ENCODE results near the gene MKLN1. TPM values are rescaled to one million over a fixed set of nuclear protein-coding genes. Genes with fewer than 3 reads are reported as not detected.
A peak's percentile ranks its signal among the peaks of the same experiment; 100 is the strongest.

Gene MKLN1
- polyA plus RNA-seq, 4 donors: 7.9 to 32.6 (median 17.8) TPM

DNA sequence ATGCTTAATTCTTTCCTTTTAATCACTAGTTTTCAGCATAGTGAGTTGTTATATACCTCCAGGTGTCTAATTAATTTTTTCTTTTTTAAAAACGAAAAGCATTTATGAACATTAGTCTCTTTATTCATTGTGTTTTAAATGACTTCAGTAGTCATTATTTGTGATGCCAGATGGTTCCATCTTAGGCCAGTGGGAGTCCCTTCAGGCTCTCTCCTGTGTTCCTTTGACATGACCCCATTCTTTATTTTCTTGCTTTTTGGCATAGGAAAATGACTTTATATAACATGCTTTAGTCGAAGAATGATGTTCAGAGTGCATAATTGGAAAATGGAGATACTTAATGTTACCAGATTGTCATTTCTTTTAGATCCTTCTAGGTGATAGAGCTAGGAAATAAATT is 24.4 kb downstream of the MKLN1 start:
- H3K9me3 ChIP-seq (ENCODE audit: control insufficient read depth in 2 of 2, insufficient read depth in 1 of 2, low read depth in 1 of 2, low read length in 1 of 2): peaks cover 0 to 3% of the 10 kb centered on the region in 2 donors
- H3K4me3 ChIP-seq (ENCODE audit: low read depth in 1 of 3, low read length in 3 of 3): no peak overlapping the region
- FAIRE-seq: no peak
- WGBS, 3 donors: 88 to 91% (median 90%) methylated on average over 2 of the region's 2 CpGs
- no peak overlapping the region for H3K27ac ChIP-seq (ENCODE audit: low read depth in 1 of 3, low read length in 2 of 3)
- H3K27me3 ChIP-seq (ENCODE audit: control insufficient read depth in 3 of 3, insufficient read depth in 3 of 3, low read length in 3 of 3): no peaks in the 10 kb centered on the region
- DNase-seq: no peak
- peaks cover 0 to 10% (median 9%) of the 10 kb centered on the region in 3 donors for H3K4me1 ChIP-seq (ENCODE audit: control insufficient read depth in 3 of 3, insufficient read depth in 2 of 3, low read depth in 1 of 3, low read length in 2 of 3)
- peaks cover 0 to 13% (median 0%) of the 10 kb centered on the region in 3 donors for H3K36me3 ChIP-seq (ENCODE audit: control insufficient read depth in 3 of 3, insufficient read depth in 2 of 3, low read depth in 1 of 3, low read length in 3 of 3)

DNA sequence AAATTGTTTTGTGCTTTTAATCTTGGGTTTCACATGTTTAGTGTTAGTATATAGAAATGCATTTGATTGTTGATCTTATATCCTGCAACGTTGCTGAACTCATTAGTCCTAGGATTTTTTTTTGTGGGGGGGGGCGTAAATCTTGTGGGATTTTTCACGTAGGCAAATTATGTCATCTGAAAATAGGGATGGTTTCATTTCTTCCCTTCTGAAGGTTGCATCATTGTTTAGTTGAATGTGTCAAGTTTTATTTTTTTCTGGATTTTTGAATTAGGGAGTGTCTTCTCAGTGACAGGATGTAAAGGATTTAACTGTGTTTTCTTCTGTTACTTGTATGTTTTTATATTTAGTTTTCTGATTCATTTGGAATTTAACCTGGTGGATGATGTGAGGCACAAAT is 26.7 kb downstream of the MKLN1 start:
- no peak for FAIRE-seq
- Histone ChIP-seq H3K27me3 (ENCODE audit: control insufficient read depth in 3 of 3, insufficient read depth in 3 of 3, low read length in 3 of 3) (no peaks in the 10 kb centered on the region), H3K36me3 (ENCODE audit: control insufficient read depth in 3 of 3, insufficient read depth in 2 of 3, low read depth in 1 of 3, low read length in 3 of 3) (peaks cover 0 to 10% (median 0%) of the 10 kb centered on the region in 3 donors), H3K27ac (ENCODE audit: low read depth in 1 of 3, low read length in 2 of 3) (no peak overlapping the region), H3K9me3 (ENCODE audit: control insufficient read depth in 2 of 2, insufficient read depth in 1 of 2, low read depth in 1 of 2, low read length in 1 of 2) (peaks cover 0 to 3% of the 10 kb centered on the region in 2 donors), H3K4me1 (ENCODE audit: control insufficient read depth in 3 of 3, insufficient read depth in 2 of 3, low read depth in 1 of 3, low read length in 2 of 3) (peaks cover 0 to 11% (median 8%) of the 10 kb centered on the region in 3 donors), H3K4me3 (ENCODE audit: low read depth in 1 of 3, low read length in 3 of 3) (no peak overlapping the region)
- DNase-seq: no peak
- WGBS, 3 donors: 44 to 57% (median 53%) methylated on average over 3 of the region's 3 CpGs

DNA sequence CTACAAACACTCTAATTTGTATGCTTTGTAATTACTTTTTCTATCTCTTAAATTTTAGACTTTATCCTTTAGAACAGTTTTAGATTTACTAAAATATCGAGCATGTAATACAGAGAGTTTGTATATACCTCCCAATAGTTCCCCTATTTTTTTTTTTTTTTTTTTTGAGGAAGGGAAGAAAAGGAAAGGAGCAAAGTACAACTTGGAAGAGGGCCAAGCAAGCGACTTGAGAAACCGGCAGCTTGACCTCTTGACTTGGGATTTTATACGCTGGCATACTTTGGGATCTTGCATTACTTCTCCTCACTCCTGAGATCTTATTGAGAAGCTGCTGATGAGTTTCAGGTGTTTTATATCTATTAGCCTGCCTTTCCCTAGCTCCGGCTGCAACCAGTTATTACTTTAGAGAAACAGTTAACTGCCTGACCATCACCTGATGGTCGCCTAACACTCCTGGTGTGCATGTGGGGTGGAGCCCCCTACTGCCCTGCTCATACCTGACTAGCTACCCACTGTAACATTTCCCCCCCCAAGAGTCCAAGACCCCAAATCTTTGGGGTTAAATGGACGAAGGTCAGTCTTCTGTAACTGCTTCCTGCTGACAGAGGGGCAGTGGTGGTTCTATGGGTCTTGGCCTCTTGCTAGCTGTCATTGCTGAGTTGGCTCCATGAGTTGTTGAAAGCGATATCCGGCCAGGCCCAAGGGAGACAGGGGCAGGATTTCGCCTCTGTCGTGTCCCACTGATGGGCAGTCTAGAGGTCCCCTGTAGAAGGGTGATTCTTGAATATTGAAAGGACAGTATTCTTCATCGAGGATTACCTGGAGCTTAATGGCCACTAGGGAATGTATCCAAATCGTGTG is 28.5 kb downstream of the MKLN1 start:
- Histone ChIP-seq H3K4me1 (ENCODE audit: control insufficient read depth in 3 of 3, insufficient read depth in 2 of 3, low read depth in 1 of 3, low read length in 2 of 3) (peaks cover 0 to 11% (median 8%) of the 10 kb centered on the region in 3 donors), H3K4me3 (ENCODE audit: low read depth in 1 of 3, low read length in 3 of 3) (no peak overlapping the region), H3K27me3 (ENCODE audit: control insufficient read depth in 3 of 3, insufficient read depth in 3 of 3, low read length in 3 of 3) (no peaks in the 10 kb centered on the region), H3K9me3 (ENCODE audit: control insufficient read depth in 2 of 2, insufficient read depth in 1 of 2, low read depth in 1 of 2, low read length in 1 of 2) (no peaks in the 10 kb centered on the region), H3K27ac (ENCODE audit: low read depth in 1 of 3, low read length in 2 of 3) (peak overlapping the region in 1 of 3 donors; percentile 6), H3K36me3 (ENCODE audit: control insufficient read depth in 3 of 3, insufficient read depth in 2 of 3, low read depth in 1 of 3, low read length in 3 of 3) (peaks cover 0 to 8% (median 0%) of the 10 kb centered on the region in 3 donors)
- DNase-seq (peak; percentile 61 to 73), FAIRE-seq (no peak)
- 58 to 72% (median 68%) methylated on average over 13 of the region's 13 CpGs for WGBS, 3 donors

DNA sequence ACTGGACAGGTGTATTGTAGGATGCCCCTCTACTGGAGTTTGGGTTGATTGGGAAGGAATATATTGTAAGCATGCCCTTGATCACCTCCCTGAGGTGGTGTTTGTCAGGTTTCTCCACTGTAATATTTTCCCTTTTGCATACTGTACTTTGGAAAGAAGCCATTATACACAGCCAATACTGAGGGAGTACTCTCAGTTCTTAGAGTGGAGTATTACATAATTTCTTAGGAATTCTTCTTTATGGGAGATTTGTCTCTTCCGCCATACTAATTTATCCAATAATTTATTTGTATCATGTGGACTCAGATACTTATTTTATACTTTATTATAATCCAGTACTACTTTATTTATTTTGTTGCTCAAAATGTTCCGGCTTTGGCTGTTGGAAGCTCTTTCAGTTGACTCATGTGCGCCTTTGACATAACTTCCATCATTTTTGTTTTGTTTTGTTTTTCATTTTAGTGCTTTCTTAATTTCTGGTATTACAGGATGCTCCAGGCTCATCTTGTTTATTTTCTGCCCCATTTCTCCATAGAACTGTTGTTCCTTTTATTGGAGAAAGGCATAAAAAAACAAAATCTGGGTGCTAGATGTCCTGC is 29.7 kb downstream of the MKLN1 start:
- 79 to 96% (median 95%) methylated on average over 3 of the region's 3 CpGs for WGBS, 3 donors
- FAIRE-seq (no peak), DNase-seq (peak in 1 of 2 donors; percentile 22)
- H3K4me3 ChIP-seq (ENCODE audit: low read depth in 1 of 3, low read length in 3 of 3): no peak overlapping the region
- no peaks in the 10 kb centered on the region for H3K9me3 ChIP-seq (ENCODE audit: control insufficient read depth in 2 of 2, insufficient read depth in 1 of 2, low read depth in 1 of 2, low read length in 1 of 2)
- H3K36me3 ChIP-seq (ENCODE audit: control insufficient read depth in 3 of 3, insufficient read depth in 2 of 3, low read depth in 1 of 3, low read length in 3 of 3): peaks cover 0 to 5% (median 0%) of the 10 kb centered on the region in 3 donors
- H3K27me3 ChIP-seq (ENCODE audit: control insufficient read depth in 3 of 3, insufficient read depth in 3 of 3, low read length in 3 of 3): no peaks in the 10 kb centered on the region
- no peak overlapping the region for H3K27ac ChIP-seq (ENCODE audit: low read depth in 1 of 3, low read length in 2 of 3)
- H3K4me1 ChIP-seq (ENCODE audit: control insufficient read depth in 3 of 3, insufficient read depth in 2 of 3, low read depth in 1 of 3, low read length in 2 of 3): peaks cover 0 to 11% (median 8%) of the 10 kb centered on the region in 3 donors

DNA sequence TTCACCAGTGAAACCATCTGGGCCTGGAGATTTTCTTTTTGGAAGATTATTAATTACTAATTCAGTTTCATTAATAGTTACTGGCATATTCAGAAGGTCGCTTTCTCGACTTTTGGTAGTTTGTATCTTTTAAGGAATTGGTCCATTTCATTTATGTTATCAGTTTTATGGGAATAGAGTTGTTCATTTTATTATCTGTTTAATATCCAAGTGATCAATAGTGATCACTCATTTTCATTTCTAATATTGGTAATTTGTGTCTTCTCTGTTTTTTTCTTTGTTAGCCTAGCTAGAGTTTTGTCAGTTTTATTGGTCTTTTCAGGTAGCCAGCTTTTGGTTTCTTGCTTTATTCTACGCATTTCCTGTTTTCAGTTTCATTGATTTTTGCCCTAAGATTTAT is 31.0 kb downstream of the MKLN1 start:
- no peak overlapping the region for H3K27ac ChIP-seq (ENCODE audit: low read depth in 1 of 3, low read length in 2 of 3)
- no peak overlapping the region for H3K4me3 ChIP-seq (ENCODE audit: low read depth in 1 of 3, low read length in 3 of 3)
- peaks cover 0 to 5% (median 0%) of the 10 kb centered on the region in 3 donors for H3K36me3 ChIP-seq (ENCODE audit: control insufficient read depth in 3 of 3, insufficient read depth in 2 of 3, low read depth in 1 of 3, low read length in 3 of 3)
- H3K9me3 ChIP-seq (ENCODE audit: control insufficient read depth in 2 of 2, insufficient read depth in 1 of 2, low read depth in 1 of 2, low read length in 1 of 2): no peaks in the 10 kb centered on the region
- 80 to 93% (median 85%) methylated on average over 3 of the region's 3 CpGs for WGBS, 3 donors
- no peaks in the 10 kb centered on the region for H3K27me3 ChIP-seq (ENCODE audit: control insufficient read depth in 3 of 3, insufficient read depth in 3 of 3, low read length in 3 of 3)
- H3K4me1 ChIP-seq (ENCODE audit: control insufficient read depth in 3 of 3, insufficient read depth in 2 of 3, low read depth in 1 of 3, low read length in 2 of 3): peaks cover 0 to 11% (median 8%) of the 10 kb centered on the region in 3 donors
- FAIRE-seq (no peak), DNase-seq (no peak)

DNA sequence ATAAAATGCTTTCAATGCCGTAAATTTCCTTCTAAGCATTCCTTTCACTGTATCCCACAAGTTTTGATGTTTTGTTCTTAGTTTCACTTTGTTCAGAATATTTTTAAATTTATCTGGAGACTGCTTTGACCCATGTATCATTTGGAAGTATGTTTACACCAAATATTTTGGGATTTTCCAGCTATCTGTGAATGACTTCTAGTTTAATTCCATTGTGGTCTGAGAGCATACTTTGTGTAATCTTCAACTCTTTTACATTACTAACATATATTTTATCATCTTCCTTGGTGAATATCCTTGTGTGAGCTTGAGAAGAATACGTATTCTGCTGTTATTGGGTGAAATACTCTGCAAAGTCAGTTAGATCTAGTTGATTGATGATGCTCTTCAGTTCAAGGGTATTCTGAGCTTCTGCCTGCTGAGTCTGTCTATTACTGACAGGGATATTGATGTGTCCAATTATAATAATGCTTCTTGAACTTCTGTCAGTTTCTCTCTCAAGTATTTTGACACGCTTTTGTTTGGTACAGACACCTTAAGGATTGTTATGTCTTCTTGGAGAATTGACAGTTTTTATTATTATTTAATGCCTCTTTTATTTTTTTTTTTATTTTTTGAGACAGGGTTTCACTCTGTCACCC is 31.6 kb downstream of the MKLN1 start:
- Histone ChIP-seq H3K4me1 (ENCODE audit: control insufficient read depth in 3 of 3, insufficient read depth in 2 of 3, low read depth in 1 of 3, low read length in 2 of 3) (peaks cover 0 to 11% (median 8%) of the 10 kb centered on the region in 3 donors), H3K27ac (ENCODE audit: low read depth in 1 of 3, low read length in 2 of 3) (no peak overlapping the region)

DNA sequence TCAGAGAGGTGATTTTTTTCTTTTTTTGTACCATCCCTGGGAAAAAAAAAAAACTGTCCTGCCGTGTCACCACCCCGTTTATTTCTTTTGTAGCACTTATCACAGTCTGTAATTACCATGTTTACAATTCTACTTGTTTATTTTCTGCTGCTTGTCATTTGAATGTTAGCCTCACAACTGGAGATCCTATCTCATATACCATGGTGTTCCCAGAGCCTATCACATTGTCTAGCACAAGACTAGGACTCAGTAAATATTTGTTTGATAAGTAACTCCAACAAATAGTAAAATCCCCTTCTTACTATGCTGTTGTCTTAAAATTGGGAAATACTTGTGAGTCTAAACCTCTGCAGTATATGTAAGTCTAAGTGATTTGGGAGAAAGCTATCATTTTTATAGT is 36.0 kb downstream of the MKLN1 start:
- Histone ChIP-seq H3K4me3 (ENCODE audit: low read depth in 1 of 3, low read length in 3 of 3) (no peak overlapping the region), H3K27ac (ENCODE audit: low read depth in 1 of 3, low read length in 2 of 3) (no peak overlapping the region), H3K4me1 (ENCODE audit: control insufficient read depth in 3 of 3, insufficient read depth in 2 of 3, low read depth in 1 of 3, low read length in 2 of 3) (no peaks in the 10 kb centered on the region), H3K27me3 (ENCODE audit: control insufficient read depth in 3 of 3, insufficient read depth in 3 of 3, low read length in 3 of 3) (no peaks in the 10 kb centered on the region), H3K9me3 (ENCODE audit: control insufficient read depth in 2 of 2, insufficient read depth in 1 of 2, low read depth in 1 of 2, low read length in 1 of 2) (no peaks in the 10 kb centered on the region), H3K36me3 (ENCODE audit: control insufficient read depth in 3 of 3, insufficient read depth in 2 of 3, low read depth in 1 of 3, low read length in 3 of 3) (no peaks in the 10 kb centered on the region)
- FAIRE-seq (no peak), DNase-seq (no peak)
- WGBS, 3 donors: 23 to 45% (median 44%) methylated on average over 2 of the region's 2 CpGs

More for the DNA sequence above, 31.6 kb downstream of the MKLN1 start:
- peaks cover 0 to 5% (median 0%) of the 10 kb centered on the region in 3 donors for H3K36me3 ChIP-seq (ENCODE audit: control insufficient read depth in 3 of 3, insufficient read depth in 2 of 3, low read depth in 1 of 3, low read length in 3 of 3)
- no peaks in the 10 kb centered on the region for H3K9me3 ChIP-seq (ENCODE audit: control insufficient read depth in 2 of 2, insufficient read depth in 1 of 2, low read depth in 1 of 2, low read length in 1 of 2)
- 80 to 94% (median 89%) methylated on average over 3 of the region's 3 CpGs for WGBS, 3 donors
- no peak overlapping the region for H3K4me3 ChIP-seq (ENCODE audit: low read depth in 1 of 3, low read length in 3 of 3)
- no peaks in the 10 kb centered on the region for H3K27me3 ChIP-seq (ENCODE audit: control insufficient read depth in 3 of 3, insufficient read depth in 3 of 3, low read length in 3 of 3)
- DNase-seq: no peak
- FAIRE-seq: no peak

DNA sequence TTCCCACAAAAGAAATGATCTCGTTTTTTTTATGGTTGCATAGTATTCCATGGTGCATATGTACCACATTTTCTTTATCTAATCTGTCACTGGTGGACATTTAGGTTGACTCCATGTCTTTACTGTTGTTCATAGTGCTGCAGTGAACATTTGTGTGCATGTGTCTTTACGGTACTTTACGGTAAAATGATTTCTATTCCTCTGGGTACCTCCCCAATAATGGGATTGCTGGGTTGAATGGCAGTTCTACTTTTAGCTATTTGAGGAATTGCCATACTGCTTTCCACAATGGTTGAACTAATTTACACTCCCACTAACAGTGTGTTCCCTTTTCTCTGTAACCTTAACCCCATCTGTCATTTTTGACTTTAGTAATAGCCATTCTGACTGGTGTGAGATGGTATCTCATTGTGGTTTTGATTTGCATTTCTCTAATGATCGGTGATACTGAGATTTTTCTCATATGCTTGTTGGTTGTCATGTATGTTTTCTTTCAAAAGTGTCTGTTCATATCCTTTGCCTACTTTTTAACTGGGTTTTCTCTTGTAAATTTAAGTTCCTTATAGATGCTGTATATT is 37.2 kb downstream of the MKLN1 start:
- H3K27me3 ChIP-seq (ENCODE audit: control insufficient read depth in 3 of 3, insufficient read depth in 3 of 3, low read length in 3 of 3): no peaks in the 10 kb centered on the region
- FAIRE-seq (no peak), DNase-seq (no peak)
- no peak overlapping the region for H3K27ac ChIP-seq (ENCODE audit: low read depth in 1 of 3, low read length in 2 of 3)
- 87 to 92% (median 92%) methylated on average over 4 of the region's 4 CpGs for WGBS, 3 donors
- H3K9me3 ChIP-seq (ENCODE audit: control insufficient read depth in 2 of 2, insufficient read depth in 1 of 2, low read depth in 1 of 2, low read length in 1 of 2): no peaks in the 10 kb centered on the region
- no peaks in the 10 kb centered on the region for H3K36me3 ChIP-seq (ENCODE audit: control insufficient read depth in 3 of 3, insufficient read depth in 2 of 3, low read depth in 1 of 3, low read length in 3 of 3)
- no peak overlapping the region for H3K4me3 ChIP-seq (ENCODE audit: low read depth in 1 of 3, low read length in 3 of 3)
- no peaks in the 10 kb centered on the region for H3K4me1 ChIP-seq (ENCODE audit: control insufficient read depth in 3 of 3, insufficient read depth in 2 of 3, low read depth in 1 of 3, low read length in 2 of 3)
